ENCODE measurements around the gene OSBPL9.

OSBPL9 gene

GRCh38 chr1:51610637-51611036, 6.3 kb upstream of the OSBPL9 start:
- no peak for DNase-seq

GRCh38 chr1:51612447-51612961, 4.4 kb upstream of the OSBPL9 start:
- DNase-seq, result no peak

- no peak for DNase-seq
Observed at GRCh38 chr1:51615780-51616291, 1.1 kb upstream of the OSBPL9 start.

GRCh38 chr1:51616490-51616889, 402 bp upstream of the OSBPL9 start:
- no peak for DNase-seq

GRCh38 chr1:51618715-51619114, 1.8 kb downstream of the OSBPL9 start:
- DNase-seq, result no peak

GRCh38 chr1:51620470-51620869, 3.6 kb downstream of the OSBPL9 start:
- DNase-seq, result no peak

GRCh38 chr1:51621161-51621560, 4.3 kb downstream of the OSBPL9 start:
- no peak for DNase-seq

GRCh38 chr1:51621841-51622454, 5.1 kb downstream of the OSBPL9 start:
- no peak for DNase-seq

GRCh38 chr1:51622455-51622913, 5.6 kb downstream of the OSBPL9 start:
- no peak for DNase-seq

GRCh38 chr1:51623025-51623424, 6.1 kb downstream of the OSBPL9 start:
- no peak for DNase-seq

GRCh38 chr1:51623450-51623849, 6.6 kb downstream of the OSBPL9 start:
- DNase-seq, result no peak

GRCh38 chr1:51624855-51625254, 8.0 kb downstream of the OSBPL9 start:
- DNase-seq, result no peak

- DNase-seq, result no peak
Observed at GRCh38 chr1:51627672-51628071, 10.8 kb downstream of the OSBPL9 start.

- DNase-seq, result no peak
Observed at GRCh38 chr1:51628715-51629590, 12.1 kb downstream of the OSBPL9 start.

- no peak for DNase-seq
Observed at GRCh38 chr1:51629918-51630317, 13.0 kb downstream of the OSBPL9 start.

GRCh38 chr1:51630393-51630792, 13.5 kb downstream of the OSBPL9 start:
- no peak for DNase-seq

GRCh38 chr1:51630922-51631321, 14.0 kb downstream of the OSBPL9 start:
- DNase-seq, result no peak

GRCh38 chr1:51631747-51632146, 14.9 kb downstream of the OSBPL9 start:
- DNase-seq, result no peak

- DNase-seq, result no peak
Observed at GRCh38 chr1:51634618-51635017, 17.7 kb downstream of the OSBPL9 start.

GRCh38 chr1:51635615-51636014, 18.7 kb downstream of the OSBPL9 start:
- no peak for DNase-seq

- DNase-seq, result no peak
Observed at GRCh38 chr1:51636191-51636590, 19.3 kb downstream of the OSBPL9 start.

- no peak for DNase-seq
Observed at GRCh38 chr1:51636764-51637522, 20.1 kb downstream of the OSBPL9 start.

- DNase-seq, result no peak
Observed at GRCh38 chr1:51638350-51638749, 21.5 kb downstream of the OSBPL9 start.

Measured in NCI-H1417 treated with DMSO at 0.1 percent for 48 hours (cell line).